Karpas-422 (cell line): Measurements from ENCODE around the gene CLRN3. TPM values are rescaled to one million over a fixed set of nuclear protein-coding genes. Genes with fewer than 3 reads are reported as not detected.

Experiments
- DNase-seq: peaks from one replicate; pipeline ENCODE4 v3.0.0-alpha.2; 2015
- H2AFZ ChIP-seq: fragments of 200-600 bp; sonication (generic); 2 replicates; pipeline ENCODE4 v1.6.1; 2014; ENCODE audit warnings: antibody characterized with exemption, low read length, mixed read lengths
- H3K27ac ChIP-seq: fragments of 200-600 bp; sonication (generic); 2 replicates; pipeline ENCODE4 v1.5.1; 2014; ENCODE audit warnings: mild to moderate bottlenecking, low read length, moderate library complexity
- H3K27me3 ChIP-seq: fragments of 200-600 bp; sonication (generic); 2 replicates; pipeline ENCODE4 v1.6.1; 2014; ENCODE audit warnings: low read length, mixed read lengths
- H3K36me3 ChIP-seq: fragments of 200-600 bp; sonication (generic); 2 replicates; pipeline ENCODE4 v1.6.1; 2014; ENCODE audit warnings: low read length, mixed read lengths; ENCODE audit not compliant: insufficient read depth
- H3K4me1 ChIP-seq: fragments of 200-600 bp; sonication (generic); 2 replicates; pipeline ENCODE4 v1.6.1; 2014; ENCODE audit warnings: mild to moderate bottlenecking, low read length, mixed read lengths
- H3K4me2 ChIP-seq: fragments of 200-600 bp; sonication (generic); 2 replicates; pipeline ENCODE4 v1.6.1; 2014; ENCODE audit warnings: low read length, low read depth, mild to moderate bottlenecking; ENCODE audit not compliant: poor library complexity, severe bottlenecking
- H3K4me3 ChIP-seq: fragments of 200-600 bp; sonication (generic); 2 replicates; pipeline ENCODE4 v1.5.1; 2014; ENCODE audit warnings: mild to moderate bottlenecking, antibody characterized with exemption, low read length, mixed read lengths
- H3K79me2 ChIP-seq: fragments of 200-600 bp; sonication (generic); 2 replicates; pipeline ENCODE4 v1.6.1; 2014; ENCODE audit warnings: mild to moderate bottlenecking, low read length, mixed read lengths
- H3K9ac ChIP-seq: fragments of 200-600 bp; sonication (generic); 2 replicates; pipeline ENCODE4 v1.6.0; 2014; ENCODE audit warnings: low read length
- H3K9me2 ChIP-seq: fragments of 200-600 bp; sonication (generic), shearing (Covaris generic); replicated peaks from 2 replicates; pipeline ENCODE4 v1.6.0; 2014; ENCODE audit warnings: mild to moderate bottlenecking, low read length, moderate library complexity; ENCODE audit not compliant: insufficient read depth
- H3K9me3 ChIP-seq: fragments of 300-700, 200-600 bp; sonication (generic); 2 replicates; pipeline ENCODE4 v1.6.1; 2014; ENCODE audit warnings: low read length, mixed read lengths
- H4K20me1 ChIP-seq: fragments of 200-600 bp; sonication (generic); 2 replicates; pipeline ENCODE4 v1.6.1; 2014; ENCODE audit warnings: mild to moderate bottlenecking, antibody characterized with exemption, low read length, low read depth; ENCODE audit not compliant: insufficient read depth
- total RNA-seq: library from RNA; depleted of rRNA; stranded (reverse); fragments of >200 nt; shearing (Covaris generic); gene quantifications from 2 replicates; pipeline ENCODE4 v1.2.3, GENCODE V29; 2014; ENCODE audit warnings: low replicate concordance

CLRN3 gene
- total RNA-seq, 1 experiment from 2014 or later = not detected

DNA sequence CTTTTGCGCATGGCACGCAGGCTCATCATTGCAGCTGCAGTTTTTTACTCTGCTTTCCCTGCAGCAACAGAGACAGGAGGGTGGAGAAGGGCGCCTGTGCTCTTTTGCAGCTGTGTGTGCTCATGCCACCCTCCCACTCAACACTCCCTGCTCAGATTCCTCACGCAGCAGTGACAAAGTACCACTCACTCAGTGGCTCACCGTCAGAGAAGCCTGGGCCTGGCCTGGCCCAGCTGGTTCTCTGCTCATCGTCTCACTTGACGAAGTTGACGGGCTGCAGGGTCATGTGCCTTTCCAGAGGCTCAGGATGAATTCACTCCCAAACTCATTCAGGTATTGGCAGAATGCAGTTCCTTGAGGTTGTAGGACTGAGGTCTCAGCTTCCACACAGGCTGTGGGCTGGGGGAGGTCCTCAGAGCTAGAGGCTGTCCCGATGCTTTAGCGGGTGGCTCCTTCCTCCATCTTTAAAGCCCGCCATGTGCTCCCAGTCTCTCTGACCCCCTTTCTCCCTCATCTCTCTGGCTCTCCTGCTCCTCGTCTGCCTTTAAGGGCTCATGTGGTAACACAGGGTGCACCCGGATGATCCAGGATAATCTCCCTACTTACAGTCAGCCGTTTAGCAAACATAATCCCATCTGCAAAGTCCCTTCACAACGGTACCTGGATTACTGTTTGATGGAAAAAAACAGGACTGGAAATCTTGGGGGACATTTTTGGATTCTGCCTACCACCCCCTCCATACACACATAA lies 40.0 kb upstream of the CLRN3 start:
- H3K4me1 ChIP-seq = no peaks in the 10 kb centered on the region
- H3K9me3 ChIP-seq = no peaks in the 10 kb centered on the region
- no peak overlapping the region for H3K4me2 ChIP-seq
- no peaks in the 10 kb centered on the region for H3K27me3 ChIP-seq
- no peak for DNase-seq
- H3K4me3 ChIP-seq = no peak overlapping the region
- H4K20me1 ChIP-seq = no peaks in the 10 kb centered on the region
- no peaks in the 10 kb centered on the region for H3K36me3 ChIP-seq
- no peaks in the 10 kb centered on the region for H3K9me2 ChIP-seq
- H3K79me2 ChIP-seq = no peaks in the 10 kb centered on the region
- no peak overlapping the region for H3K9ac ChIP-seq
- H2AFZ ChIP-seq = no peak overlapping the region
- no peak overlapping the region for H3K27ac ChIP-seq

DNA sequence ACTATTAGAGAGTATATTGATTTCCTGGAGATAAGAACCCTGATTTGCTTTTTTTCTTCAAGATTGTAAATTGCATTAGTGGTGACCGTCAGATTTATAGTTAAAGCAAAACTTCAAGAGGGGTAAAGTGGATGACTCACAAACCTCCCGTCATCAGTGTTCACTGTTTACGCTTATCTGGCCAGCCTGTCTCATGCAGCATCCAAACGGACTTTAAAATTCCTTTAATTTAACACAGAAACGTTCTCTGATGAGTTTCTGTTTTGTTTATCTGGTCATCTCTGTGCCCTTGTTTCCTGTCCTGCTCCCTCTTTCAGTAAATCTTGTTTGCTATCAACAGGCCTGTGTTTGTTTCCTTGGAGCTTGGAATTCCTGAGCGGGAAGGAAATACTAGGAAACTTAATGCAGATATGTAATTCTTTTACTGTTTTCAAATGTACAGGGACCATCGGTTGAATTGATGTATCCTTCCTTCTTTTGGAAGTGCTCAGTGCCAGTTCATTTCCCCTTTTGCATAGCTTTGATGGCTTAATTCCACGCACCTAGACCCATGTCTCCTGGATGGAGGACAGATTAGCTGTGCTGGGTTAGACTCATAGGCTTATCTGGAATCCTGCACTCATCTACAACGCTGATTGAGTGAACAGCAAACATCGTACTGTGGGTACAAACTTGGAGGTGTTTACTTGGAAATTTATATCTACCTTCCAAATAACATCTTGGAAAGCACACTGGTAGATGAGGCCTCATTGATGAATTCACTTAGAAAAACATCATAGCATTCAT lies 35.5 kb upstream of the CLRN3 start:
- H3K79me2 ChIP-seq = no peaks in the 10 kb centered on the region
- DNase-seq = no peak
- no peaks in the 10 kb centered on the region for H3K9me2 ChIP-seq
- H3K4me2 ChIP-seq = no peak overlapping the region
- no peaks in the 10 kb centered on the region for H3K27me3 ChIP-seq
- no peaks in the 10 kb centered on the region for H3K9me3 ChIP-seq
- no peak overlapping the region for H2AFZ ChIP-seq
- no peaks in the 10 kb centered on the region for H3K4me1 ChIP-seq
- H3K27ac ChIP-seq = no peak overlapping the region
- no peak overlapping the region for H3K9ac ChIP-seq
- no peaks in the 10 kb centered on the region for H4K20me1 ChIP-seq
- no peaks in the 10 kb centered on the region for H3K36me3 ChIP-seq
- no peak overlapping the region for H3K4me3 ChIP-seq

GRCh38 chr10:127926455-127926854 lies 33.7 kb upstream of the CLRN3 start:
- Histone ChIP-seq H3K4me2 (no peak overlapping the region), H4K20me1 (no peaks in the 10 kb centered on the region), H3K4me1 (no peaks in the 10 kb centered on the region), H3K36me3 (no peaks in the 10 kb centered on the region), H3K27me3 (no peaks in the 10 kb centered on the region), H2AFZ (no peak overlapping the region), H3K4me3 (no peak overlapping the region), H3K27ac (no peak overlapping the region), H3K9ac (no peak overlapping the region), H3K79me2 (no peaks in the 10 kb centered on the region), H3K9me3 (no peaks in the 10 kb centered on the region), H3K9me2 (no peaks in the 10 kb centered on the region)
- no peak for DNase-seq

- Histone ChIP-seq H3K79me2 (no peaks in the 10 kb centered on the region), H2AFZ (no peak overlapping the region), H3K4me3 (no peak overlapping the region), H4K20me1 (no peaks in the 10 kb centered on the region), H3K9me3 (no peaks in the 10 kb centered on the region), H3K27me3 (no peaks in the 10 kb centered on the region), H3K27ac (no peak overlapping the region), H3K9ac (no peak overlapping the region), H3K4me1 (no peaks in the 10 kb centered on the region), H3K9me2 (no peaks in the 10 kb centered on the region), H3K4me2 (no peak overlapping the region), H3K36me3 (no peaks in the 10 kb centered on the region)
- DNase-seq = no peak
Measured at GRCh38 chr10:127925471-127926207, 32.9 kb upstream of the CLRN3 start.

GRCh38 chr10:127923646-127924045 lies 30.9 kb upstream of the CLRN3 start:
- Histone ChIP-seq H3K9me2 (no peaks in the 10 kb centered on the region), H4K20me1 (no peaks in the 10 kb centered on the region), H3K4me3 (no peak overlapping the region), H3K36me3 (no peaks in the 10 kb centered on the region), H3K4me2 (no peak overlapping the region), H2AFZ (no peak overlapping the region), H3K27ac (no peak overlapping the region), H3K9ac (no peak overlapping the region), H3K79me2 (no peaks in the 10 kb centered on the region), H3K27me3 (no peaks in the 10 kb centered on the region), H3K9me3 (no peaks in the 10 kb centered on the region), H3K4me1 (no peaks in the 10 kb centered on the region)
- DNase-seq = no peak

GRCh38 chr10:127922675-127923366 lies 30.1 kb upstream of the CLRN3 start:
- no peaks in the 10 kb centered on the region for H3K4me1 ChIP-seq
- no peaks in the 10 kb centered on the region for H3K79me2 ChIP-seq
- no peak overlapping the region for H3K4me3 ChIP-seq
- no peak overlapping the region for H3K27ac ChIP-seq
- H3K36me3 ChIP-seq = no peaks in the 10 kb centered on the region
- H4K20me1 ChIP-seq = no peaks in the 10 kb centered on the region
- no peak overlapping the region for H3K9ac ChIP-seq
- no peaks in the 10 kb centered on the region for H3K27me3 ChIP-seq
- no peak for DNase-seq
- no peak overlapping the region for H3K4me2 ChIP-seq
- H3K9me3 ChIP-seq = no peaks in the 10 kb centered on the region
- no peak overlapping the region for H2AFZ ChIP-seq
- H3K9me2 ChIP-seq = no peaks in the 10 kb centered on the region

DNA sequence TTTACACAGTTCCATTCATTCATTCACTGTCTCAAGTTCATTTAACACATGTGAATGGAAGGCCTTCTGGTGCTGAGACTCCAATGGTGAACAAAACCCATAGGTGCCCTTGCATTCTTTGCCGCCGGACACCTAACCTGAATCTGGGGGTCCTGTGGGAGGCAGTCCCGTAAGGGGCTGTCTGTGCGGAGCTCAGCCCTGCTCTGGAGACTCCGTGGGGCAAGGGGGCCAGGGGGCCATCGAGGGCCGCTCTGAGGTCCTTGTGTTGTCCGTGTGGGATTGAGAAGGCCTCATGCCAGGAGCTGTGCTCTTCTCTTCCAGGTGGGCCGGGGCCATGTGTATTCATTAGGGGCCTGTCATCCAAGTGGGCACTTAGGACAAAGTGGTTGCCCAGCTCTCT lies 29.5 kb upstream of the CLRN3 start:
- no peaks in the 10 kb centered on the region for H3K79me2 ChIP-seq
- H2AFZ ChIP-seq = no peak overlapping the region
- H3K9me2 ChIP-seq = no peaks in the 10 kb centered on the region
- H3K27ac ChIP-seq = no peak overlapping the region
- no peaks in the 10 kb centered on the region for H3K36me3 ChIP-seq
- H3K9me3 ChIP-seq = no peaks in the 10 kb centered on the region
- no peaks in the 10 kb centered on the region for H4K20me1 ChIP-seq
- no peak for DNase-seq
- H3K4me3 ChIP-seq = no peak overlapping the region
- no peak overlapping the region for H3K9ac ChIP-seq
- no peak overlapping the region for H3K4me2 ChIP-seq
- H3K27me3 ChIP-seq = no peaks in the 10 kb centered on the region
- H3K4me1 ChIP-seq = no peaks in the 10 kb centered on the region

GRCh38 chr10:127921753-127922145 lies 29.0 kb upstream of the CLRN3 start:
- Histone ChIP-seq H3K9me3 (no peaks in the 10 kb centered on the region), H3K4me2 (no peak overlapping the region), H3K27ac (no peak overlapping the region), H3K4me3 (no peak overlapping the region), H4K20me1 (no peaks in the 10 kb centered on the region), H3K27me3 (no peaks in the 10 kb centered on the region), H3K36me3 (no peaks in the 10 kb centered on the region), H3K4me1 (no peaks in the 10 kb centered on the region), H3K9ac (no peak overlapping the region), H3K9me2 (no peaks in the 10 kb centered on the region), H2AFZ (no peak overlapping the region), H3K79me2 (no peaks in the 10 kb centered on the region)
- DNase-seq = no peak
